Measurements from ENCODE around the gene SETD1A. TPM values are rescaled to one million over a fixed set of nuclear protein-coding genes. Genes with fewer than 3 reads are reported as not detected.

Gene SETD1A
- total and polyA plus RNA-seq, 5 donors = 9.6 to 11.6 (median 10.2) TPM

DNA sequence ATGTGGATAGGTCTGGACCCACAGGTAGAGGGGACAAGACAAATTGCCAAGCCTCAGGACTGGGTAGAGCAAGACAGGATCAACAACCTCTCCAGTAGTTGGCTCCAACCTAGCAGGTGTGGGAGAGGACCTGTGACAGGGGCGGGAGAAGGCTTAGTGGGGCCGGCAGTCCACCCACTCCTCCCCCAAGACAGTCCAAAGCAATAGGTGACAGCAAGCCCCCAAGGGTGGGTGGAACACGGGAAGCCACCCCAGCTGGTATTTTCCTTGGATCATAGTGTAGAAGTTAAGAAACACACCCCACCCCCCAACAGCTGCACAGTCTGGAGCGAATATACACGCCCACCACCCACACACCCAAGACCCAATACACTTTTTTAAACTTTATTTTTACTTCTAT lies 71.7 kb downstream of the SETD1A start:
- ATAC-seq (no peak), DNase-seq (no peak)
- Histone ChIP-seq H3K27me3 (ENCODE audit: control insufficient read depth, insufficient read depth) (no peaks in the 10 kb centered on the region), H3K27ac (ENCODE audit: low read length) (no peak overlapping the region), H3K9me3 (ENCODE audit: control insufficient read depth, low read length) (no peaks in the 10 kb centered on the region), H3K4me3 (ENCODE audit: low read length) (no peak overlapping the region), H3K4me1 (ENCODE audit: control insufficient read depth, insufficient read depth, low read length) (no peaks in the 10 kb centered on the region)
- WGBS = 76% methylated on average over 5 of the region's 5 CpGs
- intact Hi-C loops (cut with DNase I) = no loop called here

DNA sequence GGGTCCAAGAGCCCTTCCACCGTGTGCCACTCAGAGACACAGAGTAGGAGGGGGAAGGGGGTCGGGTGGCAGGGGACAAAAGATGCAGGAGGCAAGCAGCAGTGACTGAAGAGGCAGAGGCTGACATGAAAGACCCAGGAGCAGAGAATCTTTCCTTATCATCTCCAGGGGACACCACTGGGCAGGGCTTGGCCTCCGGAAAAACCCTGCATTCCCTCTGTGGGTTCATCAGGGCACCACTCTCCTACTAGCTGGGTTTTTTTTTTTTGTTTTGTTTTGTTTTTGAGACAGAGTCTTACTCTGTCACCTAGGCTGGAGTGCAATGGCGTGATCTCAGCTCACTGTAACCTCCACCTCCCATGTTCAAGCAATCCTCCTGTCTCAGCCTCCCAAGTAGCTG lies 73.7 kb downstream of the SETD1A start:
- no peak overlapping the region for H3K4me3 ChIP-seq (ENCODE audit: low read length)
- intact Hi-C loops (cut with DNase I) = loop anchor here in 1 of 4 donors (5.0 kb wide), 1 partner anchor 41 kb away; the partner anchor contains the start of genes ZNF646 and ZNF668
- 81% methylated on average over 4 of the region's 4 CpGs for WGBS
- H3K4me1 ChIP-seq (ENCODE audit: control insufficient read depth, insufficient read depth, low read length) = no peaks in the 10 kb centered on the region
- no peak overlapping the region for H3K27ac ChIP-seq (ENCODE audit: low read length)
- no peak for DNase-seq
- no peaks in the 10 kb centered on the region for H3K9me3 ChIP-seq (ENCODE audit: control insufficient read depth, low read length)
- H3K27me3 ChIP-seq (ENCODE audit: control insufficient read depth, insufficient read depth) = no peaks in the 10 kb centered on the region
- no peak for ATAC-seq

DNA sequence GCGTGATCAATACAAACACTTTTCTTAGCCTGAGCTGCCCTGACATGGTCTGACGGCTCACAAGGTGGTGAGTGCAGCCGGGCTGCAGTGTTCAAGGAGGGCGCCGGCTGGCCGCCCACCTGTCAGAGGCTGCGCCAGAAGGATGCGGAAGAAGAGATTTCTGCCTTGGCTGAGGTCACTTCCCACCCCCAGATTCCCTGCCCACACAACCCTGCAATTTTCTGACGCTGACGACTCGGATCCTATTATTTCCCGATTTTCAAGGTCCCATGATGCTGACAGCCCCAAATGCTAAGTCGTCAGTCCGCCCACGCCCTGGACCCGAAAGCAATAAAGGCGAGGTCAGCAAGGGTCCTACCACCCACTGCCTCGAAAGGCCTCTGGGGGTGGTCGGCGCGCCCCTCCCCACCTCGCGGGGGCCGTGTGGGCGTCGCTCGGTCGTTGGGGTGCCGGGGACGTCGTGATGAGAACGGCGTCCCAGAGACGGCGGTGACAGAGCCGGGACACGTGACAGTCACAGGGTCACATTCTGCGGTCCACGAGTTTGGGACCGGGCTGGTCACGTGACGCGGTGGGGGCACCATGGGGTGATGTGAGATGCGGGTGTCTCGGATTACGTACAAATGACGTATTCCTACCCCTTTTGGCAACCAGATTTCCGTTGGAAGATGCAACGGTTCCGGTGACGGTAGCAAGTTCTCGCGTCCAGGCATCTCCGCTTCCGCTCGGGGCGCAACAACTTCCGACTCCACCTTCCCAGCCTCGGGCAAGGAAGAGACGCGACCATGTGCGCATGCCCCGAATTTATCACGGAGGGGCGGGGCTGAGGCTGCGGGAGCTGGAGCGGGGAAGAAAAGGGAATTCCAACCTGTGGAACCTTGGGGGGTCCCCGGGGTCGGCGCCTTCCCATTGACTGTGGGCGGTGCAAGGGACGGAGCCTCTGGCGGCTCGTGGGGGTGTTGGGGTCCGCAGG lies 75.5 kb downstream of the SETD1A start, which contains the start of gene STX4:
Gene STX4 (plus strand): TSS at position 823 of the 973 bp plus-strand sequence. CDS start 248 bp downstream, outside the sequence.
- DNase-seq (peak; percentile 97 to 99 (median 99)), ATAC-seq (peak; percentile 96)
- WGBS = under 1% methylated on average over 75 of the region's 75 CpGs
- no peaks in the 10 kb centered on the region for H3K27me3 ChIP-seq (ENCODE audit: control insufficient read depth, insufficient read depth)
- intact Hi-C loops (cut with DNase I) = loop anchor here in 1 of 4 donors (5.0 kb wide), 1 partner anchor 39 kb away; the partner anchor contains the start of genes ZNF646 and ZNF668
- H3K27ac ChIP-seq (ENCODE audit: low read length) = peak within 1 kb of the TSS; percentile 81
- peak within 1 kb of the TSS; percentile 85 for H3K4me3 ChIP-seq (ENCODE audit: low read length)
- H3K9me3 ChIP-seq (ENCODE audit: control insufficient read depth, low read length) = no peaks in the 10 kb centered on the region
- H3K4me1 ChIP-seq (ENCODE audit: control insufficient read depth, insufficient read depth, low read length) = no peaks in the 10 kb centered on the region

DNA sequence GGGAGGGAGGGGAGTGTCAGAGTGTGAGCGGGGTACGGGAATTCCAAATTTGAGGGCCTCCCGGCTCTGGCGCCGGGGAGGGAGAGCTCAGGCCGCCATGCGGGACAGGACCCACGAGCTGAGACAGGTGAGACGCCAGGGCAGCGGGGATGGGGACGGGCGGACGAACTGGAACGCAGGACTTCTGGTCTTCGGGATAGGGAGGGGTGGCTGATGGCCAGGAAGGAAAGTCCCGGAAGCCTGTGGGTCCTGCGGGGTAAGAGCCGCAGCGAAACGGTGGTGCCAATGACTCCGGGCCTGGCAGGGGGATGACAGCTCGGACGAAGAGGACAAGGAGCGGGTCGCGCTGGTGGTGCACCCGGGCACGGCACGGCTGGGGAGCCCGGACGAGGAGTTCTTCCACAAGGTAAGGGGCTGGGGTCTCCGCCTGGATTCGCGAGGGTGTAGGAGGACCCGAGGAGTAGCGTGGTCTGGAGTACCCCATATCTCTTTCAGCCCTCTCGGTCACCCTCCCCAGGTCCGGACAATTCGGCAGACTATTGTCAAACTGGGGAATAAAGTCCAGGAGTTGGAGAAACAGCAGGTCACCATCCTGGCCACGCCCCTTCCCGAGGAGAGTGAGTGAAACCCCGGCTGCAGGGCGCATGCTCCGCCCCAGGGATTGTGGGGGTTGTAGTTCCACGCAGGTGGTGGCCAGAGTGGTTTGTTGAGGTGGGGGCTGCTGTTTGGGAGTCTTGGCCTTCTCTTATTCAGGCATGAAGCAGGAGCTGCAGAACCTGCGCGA lies 76.3 kb downstream of the SETD1A start:
- Histone ChIP-seq H3K27me3 (ENCODE audit: control insufficient read depth, insufficient read depth) (no peaks in the 10 kb centered on the region), H3K27ac (ENCODE audit: low read length) (peak overlapping the region; percentile 65), H3K4me3 (ENCODE audit: low read length) (peak overlapping the region; percentile 85), H3K4me1 (ENCODE audit: control insufficient read depth, insufficient read depth, low read length) (no peaks in the 10 kb centered on the region), H3K9me3 (ENCODE audit: control insufficient read depth, low read length) (no peaks in the 10 kb centered on the region)
- DNase-seq = peak; percentile 93 to 96 (median 96)
- under 1% methylated on average over 47 of the region's 47 CpGs for WGBS
- intact Hi-C loops (cut with DNase I) = loop anchor here in 1 of 4 donors (5.0 kb wide), 1 partner anchor 38 kb away; the partner anchor contains the start of genes ZNF646 and ZNF668
- ATAC-seq = peak; percentile 90

Other genes with a start within 250 kb of the SETD1A start
- 10 to 100 TPM; 17.3 to 22.2 (median 18.7) TPM for gene PHKG2, start 209.3 kb upstream of the SETD1A start, total RNA-seq
- 23.6 TPM for gene PHKG2, start 209.3 kb upstream of the SETD1A start, polyA plus RNA-seq
- gene CFAP119, start 195.7 kb upstream of the SETD1A start, total RNA-seq = 1 to 10 TPM in 2 of 4 donors, under 1 TPM in 2; 0.51 to 1.5 (median 0.92) TPM
- gene CFAP119, start 195.7 kb upstream of the SETD1A start, polyA plus RNA-seq = 0.95 TPM
- 10 to 100 TPM; 46.6 to 64.9 (median 49.8) TPM for gene RNF40, start 195.4 kb upstream of the SETD1A start, total RNA-seq
- 36.1 TPM for gene RNF40, start 195.4 kb upstream of the SETD1A start, polyA plus RNA-seq
- 10 to 100 TPM; 22.9 to 25.1 (median 24.8) TPM for gene ZNF629, start 170.5 kb upstream of the SETD1A start, total RNA-seq
- 15.2 TPM for gene ZNF629, start 170.5 kb upstream of the SETD1A start, polyA plus RNA-seq
- gene BCL7C, start 63.7 kb upstream of the SETD1A start, total RNA-seq = 10 to 100 TPM; 20.6 to 31.7 (median 26.3) TPM
- gene BCL7C, start 63.7 kb upstream of the SETD1A start, polyA plus RNA-seq = 29.5 TPM
- 1 to 10 TPM; 7.4 to 9.8 (median 9.1) TPM for gene CTF1, start 61.1 kb upstream of the SETD1A start, total RNA-seq
- 13.1 TPM for gene CTF1, start 61.1 kb upstream of the SETD1A start, polyA plus RNA-seq
- gene FBXL19, start 34.2 kb upstream of the SETD1A start, total RNA-seq = 1 to 10 TPM; 5.1 to 8.4 (median 6.6) TPM
- gene FBXL19, start 34.2 kb upstream of the SETD1A start, polyA plus RNA-seq = 8.3 TPM
- gene ORAI3, start 8.7 kb upstream of the SETD1A start, total RNA-seq = 10 to 100 TPM; 11.8 to 14.6 (median 13.3) TPM
- gene ORAI3, start 8.7 kb upstream of the SETD1A start, polyA plus RNA-seq = 15.5 TPM
- gene HSD3B7, start 27.5 kb downstream of the SETD1A start, total RNA-seq = 1 to 10 TPM; 4.1 to 7.4 (median 5.6) TPM
- 6.8 TPM for gene HSD3B7, start 27.5 kb downstream of the SETD1A start, polyA plus RNA-seq
- 1 to 10 TPM; 1.6 to 2.1 (median 1.8) TPM for gene STX1B, start 52.9 kb downstream of the SETD1A start, total RNA-seq
- 0.66 TPM for gene STX1B, start 52.9 kb downstream of the SETD1A start, polyA plus RNA-seq
- 10 to 100 TPM; 39.6 to 51.3 (median 45.0) TPM for gene STX4, start 75.8 kb downstream of the SETD1A start, total RNA-seq
- 47.3 TPM for gene STX4, start 75.8 kb downstream of the SETD1A start, polyA plus RNA-seq
- gene ZNF668, start 116.5 kb downstream of the SETD1A start, total RNA-seq = 1 to 10 TPM; 4.6 to 6.6 (median 4.9) TPM
- gene ZNF668, start 116.5 kb downstream of the SETD1A start, polyA plus RNA-seq = 5.7 TPM
- gene ZNF646, start 116.7 kb downstream of the SETD1A start, total RNA-seq = 10 to 100 TPM in 1 of 4 donors, 1 to 10 TPM in 3; 7.8 to 10.3 (median 9.3) TPM
- gene ZNF646, start 116.7 kb downstream of the SETD1A start, polyA plus RNA-seq = 6.4 TPM
- 1 to 10 TPM in 2 of 4 donors, under 1 TPM in 2; 0.36 to 1.5 (median 0.88) TPM for gene PRSS53, start 131.2 kb downstream of the SETD1A start, total RNA-seq
- gene PRSS53, start 131.2 kb downstream of the SETD1A start, polyA plus RNA-seq = 0.79 TPM
- gene VKORC1, start 137.0 kb downstream of the SETD1A start, total RNA-seq = 10 to 100 TPM; 40.8 to 56.0 (median 47.1) TPM
- 68.0 TPM for gene VKORC1, start 137.0 kb downstream of the SETD1A start, polyA plus RNA-seq
- 10 to 100 TPM; 43.8 to 50.8 (median 48.3) TPM for gene BCKDK, start 150.6 kb downstream of the SETD1A start, total RNA-seq
- gene BCKDK, start 150.6 kb downstream of the SETD1A start, polyA plus RNA-seq = 42.2 TPM
- gene KAT8, start 159.9 kb downstream of the SETD1A start, total RNA-seq = 10 to 100 TPM; 72.3 to 76.4 (median 75.2) TPM
- gene KAT8, start 159.9 kb downstream of the SETD1A start, polyA plus RNA-seq = 77.0 TPM
- gene PRSS8, start 178.0 kb downstream of the SETD1A start, total RNA-seq = under 1 TPM in 2 of 4 donors, not detected in 2; 0.15 to 0.40 TPM
- gene PRSS8, start 178.0 kb downstream of the SETD1A start, polyA plus RNA-seq = 0.41 TPM
- 1 to 10 TPM; 1.3 to 2.2 (median 1.8) TPM for gene PRSS36, start 192.3 kb downstream of the SETD1A start, total RNA-seq
- 1.1 TPM for gene PRSS36, start 192.3 kb downstream of the SETD1A start, polyA plus RNA-seq
- 100 to 1,000 TPM; 112 to 172 (median 138) TPM for gene FUS, start 222.4 kb downstream of the SETD1A start, total RNA-seq
- gene FUS, start 222.4 kb downstream of the SETD1A start, polyA plus RNA-seq = 153 TPM
- 10 to 100 TPM in 1 of 4 donors, 1 to 10 TPM in 3; 6.6 to 13.2 (median 8.2) TPM for gene PYCARD, start 245.0 kb downstream of the SETD1A start, total RNA-seq
- gene PYCARD, start 245.0 kb downstream of the SETD1A start, polyA plus RNA-seq = 8.0 TPM